HG03432 (cell line): ENCODE data around the gene HMX3.

Source experiments
- ATAC-seq: cut with Tn5 transposase; IDR thresholded peaks from one replicate; pipeline ENCODE4 v1.9.1; 2021; ENCODE audit warnings: mild to moderate bottlenecking, moderate library complexity; ENCODE audit not compliant: unreplicated experiment

HMX3 gene

DNA sequence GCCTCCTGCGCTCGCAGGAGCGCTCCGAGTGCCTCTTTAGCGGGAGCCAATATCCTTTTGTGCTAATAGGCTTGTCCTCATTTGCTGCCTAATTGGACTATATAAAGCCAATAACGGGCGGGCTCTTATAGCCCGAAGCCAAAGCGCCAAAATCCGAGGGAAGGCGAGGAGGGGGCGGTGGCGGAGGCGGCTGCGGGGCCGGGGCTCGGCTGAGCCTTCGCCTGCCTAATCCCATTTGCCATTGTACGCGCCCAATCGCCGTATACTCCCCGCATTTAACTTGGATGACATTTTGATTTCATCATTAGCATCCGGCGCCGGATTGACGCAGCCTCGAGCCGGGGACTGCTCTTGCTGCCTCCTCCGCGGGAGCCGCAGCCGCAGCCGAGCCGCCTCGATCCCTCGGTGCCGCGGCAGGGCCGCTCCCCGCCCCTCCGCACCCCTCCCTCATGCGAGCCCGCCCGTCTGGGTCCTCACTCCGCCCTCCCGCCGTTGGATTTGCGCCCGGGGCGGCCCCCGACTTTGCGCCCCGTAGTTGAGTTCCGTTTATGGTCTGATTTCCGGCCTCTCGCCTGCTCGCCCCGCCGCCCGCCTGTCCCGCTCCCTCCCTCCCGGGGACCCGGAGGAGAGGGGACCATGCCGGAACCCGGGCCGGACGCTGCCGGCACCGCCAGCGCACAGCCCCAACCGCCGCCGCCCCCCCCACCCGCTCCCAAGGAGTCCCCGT is at the start of gene HMX3:
Gene HMX3 (plus strand): TSS at position 556 of the 727 bp plus-strand sequence. CDS start 81 bp downstream, at position 637.
- peak; percentile 46 for ATAC-seq

DNA sequence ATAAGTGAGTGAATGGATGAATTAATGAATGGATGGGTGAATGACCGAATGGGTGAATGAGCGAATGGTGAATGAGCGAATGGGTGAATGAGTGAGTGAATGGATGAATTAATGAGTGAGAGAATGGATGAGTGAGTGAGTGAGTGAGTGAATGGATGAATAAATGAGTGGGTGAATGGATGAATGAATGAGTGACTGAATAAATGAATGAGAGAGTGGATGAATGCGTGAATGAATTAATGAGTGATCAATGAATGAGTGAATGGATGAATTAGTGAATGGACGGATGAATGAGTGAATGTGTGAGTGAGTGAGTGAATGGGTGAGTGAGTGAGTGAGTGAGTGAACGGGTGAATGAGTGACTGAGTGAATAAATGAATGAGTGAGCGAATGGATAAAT is 49.5 kb upstream of the HMX3 start:
- ATAC-seq: no peak

DNA sequence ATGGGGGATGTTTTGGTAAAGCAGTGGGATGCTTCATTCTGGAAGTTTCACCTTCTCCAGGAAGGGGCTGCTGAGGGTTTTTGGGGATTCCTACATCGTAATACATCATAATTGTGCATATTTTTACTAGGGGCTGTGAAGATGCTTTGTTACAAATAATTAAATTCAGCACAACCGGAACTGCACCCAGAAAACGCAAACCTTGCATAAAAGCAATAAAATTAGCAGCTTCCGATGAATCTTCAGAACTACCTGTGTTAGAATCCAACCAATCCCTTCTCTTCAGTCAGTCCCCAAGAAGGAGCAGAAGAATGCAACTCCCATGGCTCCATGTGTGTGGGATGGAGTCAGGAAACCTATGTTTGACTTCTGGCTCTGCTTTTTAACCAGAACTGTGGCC is 48.4 kb upstream of the HMX3 start:
- ATAC-seq: no peak

DNA sequence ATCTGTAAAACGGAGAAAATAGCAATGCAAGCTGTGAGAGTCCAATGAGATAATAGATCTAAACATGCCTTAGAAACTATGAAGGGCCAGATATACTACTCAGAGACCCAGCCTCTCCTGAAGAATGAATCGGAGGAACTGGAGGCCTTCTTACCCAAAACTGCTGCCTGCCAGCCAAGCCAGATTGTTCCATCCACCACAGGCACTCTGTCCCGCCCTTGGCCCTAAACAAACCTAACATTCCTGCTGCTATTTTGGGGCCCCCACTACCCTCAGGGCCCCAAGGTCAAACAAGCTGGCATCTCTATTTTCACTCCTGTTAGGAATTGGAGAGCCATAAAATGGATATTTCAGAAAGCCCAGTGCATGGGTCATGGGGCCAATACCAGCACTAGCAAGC is 48.0 kb upstream of the HMX3 start:
- no peak for ATAC-seq

GRCh38 chr10:123092635-123093414 is 42.9 kb upstream of the HMX3 start:
- no peak for ATAC-seq

GRCh38 chr10:123093489-123093888 is 42.3 kb upstream of the HMX3 start:
- no peak for ATAC-seq

DNA sequence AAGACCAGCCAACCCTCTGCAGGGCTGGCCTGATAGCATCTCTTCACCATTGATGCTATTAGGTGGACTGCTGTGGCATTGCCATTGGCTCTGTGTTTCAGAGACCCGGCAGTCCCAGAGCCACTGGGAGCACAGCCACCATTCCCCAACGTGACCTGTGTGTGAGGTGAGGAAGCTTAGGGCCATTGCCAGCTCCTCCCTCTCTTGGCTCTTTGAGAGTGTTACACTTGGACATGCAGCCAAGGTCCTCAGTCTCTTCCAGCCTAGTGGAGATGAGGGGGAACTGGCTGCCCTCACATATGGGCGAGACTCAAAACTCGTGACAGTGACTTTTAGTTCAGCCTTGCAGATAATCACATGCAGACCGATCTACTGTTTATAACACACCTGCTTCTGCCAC is 39.3 kb upstream of the HMX3 start:
- ATAC-seq: no peak

- ATAC-seq: no peak
These were observed 38.7 kb upstream of the HMX3 start for GRCh38 chr10:123097039-123097438.

- ATAC-seq: no peak
These were observed 35.6 kb upstream of the HMX3 start for GRCh38 chr10:123100030-123100762.

DNA sequence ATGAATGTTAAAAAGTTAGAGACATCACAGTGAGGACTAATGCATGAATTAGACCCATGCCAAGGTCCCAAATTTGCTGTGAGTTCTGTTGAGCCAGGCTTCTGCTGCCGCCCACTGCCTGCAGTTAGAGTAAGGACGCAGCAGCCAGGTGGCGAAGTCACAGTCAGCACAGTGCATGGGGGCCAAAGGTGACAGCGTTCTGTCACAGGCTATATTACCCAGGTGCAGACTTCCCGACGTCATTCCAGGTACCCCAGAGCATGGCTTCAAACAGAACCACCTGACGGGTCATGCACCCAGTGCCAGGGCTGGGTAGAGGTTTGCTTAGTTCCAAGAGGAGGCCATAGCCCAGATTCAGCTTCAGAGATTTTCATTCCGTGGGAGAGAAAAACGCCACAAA is 33.9 kb upstream of the HMX3 start:
- ATAC-seq: no peak

- no peak for ATAC-seq
These were observed 33.1 kb upstream of the HMX3 start for GRCh38 chr10:123102673-123103072.

DNA sequence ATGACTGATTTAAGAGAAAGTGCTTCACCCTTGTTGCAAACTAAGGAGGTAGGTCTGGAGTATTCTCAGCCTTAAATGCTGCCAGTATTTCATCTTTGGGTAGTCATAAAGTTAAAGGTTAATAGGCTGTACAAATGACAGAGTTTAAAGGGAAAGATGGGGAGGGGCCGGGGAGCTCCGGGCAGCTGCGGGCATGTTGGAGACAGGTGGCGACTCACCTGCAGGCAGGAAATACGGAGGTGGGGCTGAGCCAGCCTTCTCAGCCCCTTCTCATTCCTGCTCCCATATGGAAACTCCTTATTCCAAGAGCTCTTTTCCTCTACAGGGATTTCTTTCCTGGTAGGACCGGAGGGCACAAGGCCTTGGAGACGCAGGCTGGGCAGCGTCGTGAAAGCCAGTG is 31.8 kb upstream of the HMX3 start:
- no peak for ATAC-seq

- no peak for ATAC-seq
These were observed 26.3 kb upstream of the HMX3 start for GRCh38 chr10:123109466-123109865.

DNA sequence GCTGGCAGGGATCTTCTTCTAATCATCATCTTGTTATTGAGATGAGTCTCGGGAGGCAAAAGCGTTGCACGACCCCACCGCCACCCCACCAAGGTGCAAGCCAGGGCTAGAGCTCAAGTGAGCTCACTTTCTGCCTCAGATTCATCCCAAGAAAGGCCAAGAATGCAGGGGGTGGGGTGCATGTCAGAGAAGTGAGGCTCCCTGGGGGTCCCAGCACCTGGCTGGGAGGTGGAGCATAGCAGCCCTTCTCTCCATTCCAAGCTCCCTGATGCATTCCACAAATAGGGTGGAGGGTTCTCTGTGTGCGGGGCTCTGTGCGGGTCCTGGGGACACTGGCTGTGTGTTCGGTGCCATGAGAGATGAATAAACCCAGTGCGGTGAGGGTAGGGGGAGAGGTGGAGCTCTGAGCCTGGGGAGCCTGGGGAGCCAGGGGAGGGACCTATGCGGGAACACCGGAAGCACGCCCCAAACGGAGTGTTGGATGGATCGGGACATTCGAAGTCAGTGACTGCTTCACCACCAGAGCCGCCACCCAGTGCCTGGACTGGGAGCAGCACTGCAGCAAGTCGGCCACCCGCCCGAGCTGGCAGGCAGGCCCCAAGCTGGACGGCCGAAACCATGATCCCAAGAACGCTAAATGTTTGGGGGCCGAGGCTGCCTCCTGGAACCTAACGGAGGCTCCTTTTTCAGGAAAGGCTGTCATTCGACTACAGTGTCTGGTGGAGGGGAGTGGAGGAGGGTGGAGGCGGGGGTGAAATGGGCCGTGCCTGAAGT is 17.9 kb upstream of the HMX3 start:
- ATAC-seq: no peak

DNA sequence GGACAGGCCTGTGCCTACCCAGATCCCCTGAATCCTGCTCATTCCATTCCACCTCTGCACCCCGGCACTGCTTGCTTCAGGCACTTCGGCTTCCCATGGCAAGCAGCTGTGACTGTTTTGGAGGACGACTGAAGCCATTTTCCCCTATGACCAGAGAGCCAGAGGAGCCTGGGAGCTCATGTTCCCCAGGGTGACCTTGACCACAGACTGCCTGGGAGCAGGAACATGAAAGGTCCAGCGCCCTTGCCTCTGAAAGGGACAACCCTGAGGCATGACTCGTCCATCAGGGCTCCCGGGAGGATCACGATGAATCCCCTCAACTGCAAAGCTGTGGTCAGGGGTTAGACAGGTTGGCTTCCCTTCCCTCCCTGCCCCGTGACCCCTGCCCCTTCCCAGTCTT is 16.7 kb upstream of the HMX3 start:
- no peak for ATAC-seq

DNA sequence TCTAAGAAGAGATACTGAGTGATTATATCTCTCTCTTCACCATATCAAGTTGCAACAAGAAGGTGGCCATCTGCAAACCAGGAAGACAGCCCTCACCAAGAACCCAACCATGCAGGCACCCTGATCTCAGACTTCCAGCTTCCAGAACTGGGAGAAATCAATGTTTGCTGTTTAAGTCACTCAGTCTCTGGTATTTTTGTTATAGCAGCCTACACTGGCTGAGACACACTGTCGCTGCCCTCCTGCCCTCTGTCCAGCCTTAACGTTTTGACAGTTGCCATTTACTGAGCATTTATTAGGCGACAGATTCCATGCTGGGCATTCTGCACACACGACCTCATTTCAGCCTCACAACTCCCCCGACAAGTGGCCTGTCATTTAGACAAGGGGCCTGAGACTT is 9.5 kb upstream of the HMX3 start:
- no peak for ATAC-seq

DNA sequence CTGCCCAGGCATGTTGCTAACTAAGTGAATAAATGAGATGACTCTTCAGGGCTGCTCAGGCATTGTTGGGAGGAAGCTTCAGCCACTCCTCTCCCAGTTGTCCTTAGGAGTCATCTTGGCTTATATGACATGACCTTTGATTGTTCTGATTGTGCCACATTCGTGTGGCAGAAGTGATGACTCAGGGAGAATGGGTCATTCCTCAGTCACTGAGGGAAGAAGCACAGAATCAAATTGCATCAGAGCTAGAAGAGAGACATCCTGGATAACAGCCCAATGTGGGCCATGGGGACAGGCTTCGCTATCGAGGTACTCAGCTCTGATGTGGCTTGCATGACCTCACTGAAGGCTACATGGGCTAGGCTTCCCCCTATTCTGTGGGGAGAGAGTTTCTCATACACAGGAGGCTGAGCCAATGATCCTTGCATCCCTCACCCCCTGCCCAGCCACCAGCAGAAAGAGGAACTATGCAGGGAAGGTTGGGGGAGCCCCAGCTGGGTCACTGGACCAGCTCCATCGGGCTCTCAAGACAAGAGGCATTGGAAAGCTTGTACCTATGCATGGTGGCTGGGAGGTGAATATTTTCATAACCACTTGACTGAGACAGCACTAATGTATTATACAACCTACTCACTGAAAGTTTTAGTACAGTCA is 6.0 kb upstream of the HMX3 start:
- no peak for ATAC-seq

- peak; percentile 47 for ATAC-seq
These were observed 2.9 kb upstream of the HMX3 start for GRCh38 chr10:123132576-123133477.

GRCh38 chr10:123133541-123134342 is 2.0 kb upstream of the HMX3 start:
- ATAC-seq: no peak
